Measurements from ENCODE around the gene CCDC40.

- no peak for TF ChIP-seq POLR2A (IDR thresholded peaks at IDR 0.05)
- no peak for TF ChIP-seq CTCF (IDR thresholded peaks at IDR 0.05)
- no peak for TF ChIP-seq EP300 (IDR thresholded peaks at IDR 0.05)
- no peak for TF ChIP-seq POLR2AphosphoS5 (IDR thresholded peaks at IDR 0.05)
Observed at GRCh38 chr17:80137131-80137530, 100.7 kb downstream of the CCDC40 start.
